K562 treated with DMSO at 1 percent for 12 hours (cell line): ENCODE results near the gene TMEM33. TPM values are rescaled to one million over a fixed set of nuclear protein-coding genes. Genes with fewer than 3 reads are reported as not detected.

ENCODE experiments used
- total RNA-seq: library from RNA; unstranded; fragments of 300-600 nt; gene quantifications from 2 replicates; pipeline ENCODE4 v1.2.3, GENCODE V29; 2022; ENCODE audit not compliant: insufficient read depth

TMEM33 gene
- 16.1 and 41.4 TPM in 2 replicates for total RNA-seq

GRCh38 chr4:41934901-41935651, at the start of gene TMEM33:
TSS of gene TMEM33 (plus strand) at chr4:41935429. CDS start at chr4:41935485, 56 bp downstream.

GRCh38 chr4:41981456-41981855, 46.2 kb downstream of the TMEM33 start, which contains the start of gene DCAF4L1:
TSS of gene DCAF4L1 (plus strand) at chr4:41981756. CDS start at chr4:41981793, 37 bp downstream.

GRCh38 chr4:41990365-41991111, 55.3 kb downstream of the TMEM33 start, which contains the start of gene SLC30A9:
TSS of gene SLC30A9 (plus strand) at chr4:41990530. CDS start at chr4:41990652, 122 bp downstream.

Other genes with a start within 250 kb of the TMEM33 start
- gene PHOX2B, start 186.7 kb upstream of the TMEM33 start, total RNA-seq = not detected in 2 replicates
- 0.36 TPM in 1 of 2 replicates, not detected in the other for gene DCAF4L1, start 46.3 kb downstream of the TMEM33 start, total RNA-seq
- gene SLC30A9, start 55.1 kb downstream of the TMEM33 start, total RNA-seq = 10.2 and 36.8 TPM in 2 replicates
- not detected in 2 replicates for gene BEND4, start 217.2 kb downstream of the TMEM33 start, total RNA-seq